GM12891 (cell line): ENCODE data around the gene CAMP.

Source experiments
- POLR2A ChIP-seq: IDR thresholded peaks from 2 replicates; pipeline ENCODE4 v1.6.1; 2011; ENCODE audit warnings: low read depth, low read length, control low read depth
- POLR2AphosphoS5 ChIP-seq: IDR thresholded peaks from 2 replicates; pipeline ENCODE4 v1.6.1; 2011; ENCODE audit warnings: low read depth, low read length, control low read depth
- SPI1 ChIP-seq: IDR thresholded peaks from 2 replicates; pipeline ENCODE4 v1.6.1; 2011; ENCODE audit warnings: low read depth, low read length, control low read depth

DNA sequence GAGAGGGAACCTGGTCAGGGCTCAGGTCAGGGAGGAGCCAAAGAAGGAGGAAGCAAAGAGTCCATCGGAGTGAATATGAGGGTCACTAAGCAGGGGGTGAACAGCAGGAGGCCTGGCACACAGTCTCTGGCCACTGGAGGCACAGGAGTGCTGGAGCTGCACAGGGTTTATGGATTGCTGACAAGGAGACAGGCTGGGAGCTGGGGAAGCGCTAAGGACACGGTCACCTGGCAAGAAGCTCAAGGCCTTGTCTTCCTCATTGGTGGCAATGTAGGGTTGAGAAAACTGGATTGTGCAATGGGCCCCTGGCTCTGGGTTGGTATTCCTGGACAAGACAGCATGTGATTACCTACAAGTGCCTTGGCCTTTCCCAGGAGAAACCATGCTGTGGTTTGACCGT is 5.8 kb upstream of the CAMP start:
- no peak for TF ChIP-seq POLR2A
- TF ChIP-seq SPI1: no peak
- TF ChIP-seq POLR2AphosphoS5: no peak
